HG03175 (cell line): ENCODE results near the gene ERBB3.
"Not testable (repeated sequence)": the region's sequence is repeated elsewhere in the genome, so short reads cannot be mapped to it uniquely, and the experiment has no call there.

Source experiments
- ATAC-seq: cut with Tn5 transposase; IDR thresholded peaks from one replicate; pipeline ENCODE4 v1.9.1; 2021; ENCODE audit warnings: mild to moderate bottlenecking, moderate library complexity; ENCODE audit not compliant: unreplicated experiment

Gene ERBB3

DNA sequence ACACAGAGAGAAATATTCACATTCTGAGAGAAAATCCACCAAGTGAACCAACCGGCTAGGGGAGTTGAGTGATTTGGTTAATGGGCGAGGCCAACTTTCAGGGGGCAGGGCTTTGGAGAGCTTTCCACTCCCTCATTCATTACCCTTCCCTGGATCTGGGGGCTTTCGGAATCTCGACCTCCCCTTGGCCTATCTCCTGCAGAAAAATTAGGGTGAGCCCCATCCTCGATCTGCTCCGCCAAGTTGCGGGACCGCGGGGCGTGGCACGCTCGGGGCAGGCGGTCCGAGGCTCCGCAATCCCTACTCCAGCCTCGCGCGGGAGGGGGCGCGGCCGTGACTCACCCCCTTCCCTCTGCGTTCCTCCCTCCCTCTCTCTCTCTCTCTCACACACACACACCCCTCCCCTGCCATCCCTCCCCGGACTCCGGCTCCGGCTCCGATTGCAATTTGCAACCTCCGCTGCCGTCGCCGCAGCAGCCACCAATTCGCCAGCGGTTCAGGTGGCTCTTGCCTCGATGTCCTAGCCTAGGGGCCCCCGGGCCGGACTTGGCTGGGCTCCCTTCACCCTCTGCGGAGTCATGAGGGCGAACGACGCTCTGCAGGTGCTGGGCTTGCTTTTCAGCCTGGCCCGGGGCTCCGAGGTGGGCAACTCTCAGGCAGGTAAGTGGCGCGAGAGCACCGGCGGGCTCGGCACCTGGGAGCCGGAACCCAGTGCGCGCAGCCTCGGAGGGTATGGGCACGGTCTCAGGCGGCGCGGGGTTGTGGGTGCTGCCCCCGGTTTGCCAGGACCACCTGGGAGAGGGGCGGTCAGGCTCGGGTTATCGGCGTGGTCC, at the start of gene ERBB3:
Gene ERBB3, plus strand, starts transcription at position 443 of the 833 bp plus-strand sequence. Its CDS starts 136 bp downstream, at position 579.
- ATAC-seq: no peak

DNA sequence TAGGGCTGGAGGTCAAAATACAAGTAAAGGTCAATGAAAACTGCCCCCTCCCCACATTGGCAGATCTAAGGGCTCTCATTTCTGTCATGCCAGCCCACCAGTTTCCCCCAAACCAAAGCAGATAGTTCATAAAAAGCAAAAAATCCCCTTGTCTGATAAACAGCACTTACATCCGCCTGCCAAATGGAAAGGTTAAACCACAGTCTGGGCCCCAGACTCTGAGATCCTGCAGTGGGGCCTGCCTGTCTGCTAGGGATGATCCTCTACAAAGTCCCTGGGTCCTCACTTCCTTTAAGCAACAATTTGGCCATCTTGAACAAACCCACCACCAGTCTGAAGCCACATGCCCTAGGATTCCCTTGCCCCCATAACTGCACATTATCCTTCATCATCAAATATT, 48.0 kb upstream of the ERBB3 start:
- ATAC-seq: no peak

- ATAC-seq: no peak
Observed at GRCh38 chr12:56034586-56035332, 45.2 kb upstream of the ERBB3 start.

DNA sequence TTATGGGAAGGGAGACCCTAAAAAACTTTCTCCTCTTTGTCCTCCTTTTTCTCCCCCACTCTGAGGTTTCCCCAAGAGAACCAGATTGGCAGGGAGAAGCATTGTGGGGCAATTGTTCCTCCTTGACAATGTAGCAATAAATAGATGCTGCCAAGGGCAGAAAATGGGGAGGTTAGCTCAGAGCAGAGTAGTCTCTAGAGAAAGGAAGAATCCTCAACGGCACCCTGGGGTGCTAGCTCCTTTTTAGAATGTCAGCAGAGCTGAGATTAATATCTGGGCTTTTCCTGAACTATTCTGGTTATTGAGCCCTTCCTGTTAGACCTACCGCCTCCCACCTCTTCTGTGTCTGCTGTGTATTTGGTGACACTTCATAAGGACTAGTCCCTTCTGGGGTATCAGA, 42.8 kb upstream of the ERBB3 start:
- no peak for ATAC-seq

GRCh38 chr12:56038022-56038655, 41.8 kb upstream of the ERBB3 start:
- ATAC-seq: no peak

GRCh38 chr12:56040151-56040550, 39.8 kb upstream of the ERBB3 start:
- ATAC-seq: no peak

GRCh38 chr12:56040963-56041551, 38.9 kb upstream of the ERBB3 start:
- ATAC-seq: peak; percentile 10

DNA sequence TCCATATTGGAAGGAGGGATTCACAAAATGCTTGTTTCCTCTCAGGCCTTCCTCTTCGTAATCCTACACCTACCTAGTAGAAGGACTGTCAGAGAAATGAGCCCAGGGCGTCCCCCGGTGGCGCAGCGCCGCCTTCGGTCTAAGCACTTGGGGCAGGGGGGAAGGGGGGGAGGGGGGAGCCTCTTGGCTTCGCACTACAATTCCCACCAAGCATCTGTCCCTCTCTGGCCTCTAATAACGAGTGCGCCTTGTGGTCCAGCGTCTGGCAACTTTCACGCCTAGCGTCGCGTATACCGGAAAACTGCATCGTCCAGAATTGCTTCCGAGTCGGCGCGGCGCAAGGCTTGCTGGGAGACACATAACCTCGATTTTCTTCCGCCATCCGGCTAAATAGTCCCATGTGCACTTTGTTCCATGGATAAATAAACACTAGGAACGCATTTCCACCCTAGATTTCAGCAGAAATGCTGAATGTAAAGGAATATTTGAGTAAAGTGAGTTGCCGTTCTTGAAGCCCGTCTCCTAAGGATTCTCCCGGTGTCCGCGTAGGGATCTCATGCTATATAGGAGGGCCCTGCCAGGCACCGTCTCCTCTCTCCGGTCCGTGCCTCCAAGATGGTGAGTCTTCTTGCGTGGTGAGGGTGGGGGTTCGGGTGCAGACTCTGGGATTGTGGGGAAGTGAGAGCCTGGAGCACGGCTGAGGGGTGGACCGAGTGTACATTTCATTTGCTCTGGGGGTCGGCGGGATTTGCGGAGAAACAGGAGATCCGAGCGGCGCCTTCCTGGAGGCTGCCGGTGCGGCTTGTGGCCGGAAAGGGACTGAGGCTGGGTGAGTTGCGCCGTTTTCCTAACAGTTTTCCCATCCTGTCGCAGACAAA, 38.2 kb upstream of the ERBB3 start, which contains the start of gene RPS26:
Gene RPS26, plus strand, starts transcription at position 367 of the 878 bp plus-strand sequence. Its CDS starts 249 bp downstream, at position 616.
- peak; percentile 95 for ATAC-seq

DNA sequence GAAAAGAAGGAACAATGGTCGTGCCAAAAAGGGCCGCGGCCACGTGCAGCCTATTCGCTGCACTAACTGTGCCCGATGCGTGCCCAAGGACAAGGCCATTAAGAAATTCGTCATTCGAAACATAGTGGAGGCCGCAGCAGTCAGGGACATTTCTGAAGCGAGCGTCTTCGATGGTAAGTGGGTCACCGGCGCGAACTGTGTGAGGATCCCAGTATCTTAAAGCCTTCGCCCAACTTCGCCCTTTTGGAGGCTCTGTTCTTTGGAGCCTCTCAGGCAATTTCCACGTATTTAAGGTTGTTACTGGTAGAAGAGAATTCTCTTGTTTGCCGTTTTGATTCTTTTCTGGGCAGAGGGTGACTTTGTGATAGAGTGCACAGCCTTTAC, 37.5 kb upstream of the ERBB3 start:
- ATAC-seq: not testable (repeated sequence)

DNA sequence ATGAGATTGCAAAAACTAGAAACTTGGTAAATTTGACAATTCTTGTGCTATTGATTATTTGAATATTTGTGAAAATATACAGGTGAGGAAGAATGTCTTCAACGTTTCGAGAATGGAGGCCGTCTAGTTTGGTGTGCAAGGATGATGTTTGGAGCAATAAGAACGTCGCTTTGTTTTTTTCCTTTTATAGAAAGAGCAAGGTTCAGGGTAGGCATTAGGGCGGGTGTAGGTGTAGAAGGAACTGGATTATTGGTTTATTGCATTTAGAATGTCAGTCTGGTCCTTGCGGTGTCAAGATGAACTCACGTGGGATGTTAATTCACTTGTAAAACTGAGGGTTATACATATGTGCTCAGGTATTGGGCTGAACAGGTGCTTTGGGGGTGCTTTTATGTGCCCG, 37.1 kb upstream of the ERBB3 start:
- no peak for ATAC-seq

- ATAC-seq: no peak
Observed at GRCh38 chr12:56046027-56046780, 33.8 kb upstream of the ERBB3 start.

DNA sequence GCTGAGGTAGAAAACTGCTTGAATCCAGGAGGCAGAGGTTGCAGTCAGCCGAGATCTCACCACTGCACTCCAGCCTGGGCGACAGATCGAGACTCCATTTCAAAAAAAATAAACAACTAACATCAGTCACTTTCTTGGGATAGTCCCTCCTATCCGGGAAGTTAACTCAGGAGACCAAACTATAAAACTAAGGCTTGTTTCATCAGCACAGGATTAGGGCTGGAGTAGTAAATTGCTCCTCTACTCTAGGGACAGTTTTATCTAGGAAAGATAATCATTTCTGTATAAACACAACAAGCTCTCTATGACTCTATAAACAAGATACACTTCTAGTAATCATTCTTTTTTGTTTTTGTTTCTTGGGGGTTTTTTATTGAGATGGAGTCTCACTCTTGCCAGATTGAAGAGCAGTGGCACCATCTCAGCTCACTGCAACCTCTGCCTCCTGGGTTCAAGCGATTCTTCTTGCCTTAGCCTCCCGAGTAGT, 26.5 kb upstream of the ERBB3 start:
- ATAC-seq: no peak

DNA sequence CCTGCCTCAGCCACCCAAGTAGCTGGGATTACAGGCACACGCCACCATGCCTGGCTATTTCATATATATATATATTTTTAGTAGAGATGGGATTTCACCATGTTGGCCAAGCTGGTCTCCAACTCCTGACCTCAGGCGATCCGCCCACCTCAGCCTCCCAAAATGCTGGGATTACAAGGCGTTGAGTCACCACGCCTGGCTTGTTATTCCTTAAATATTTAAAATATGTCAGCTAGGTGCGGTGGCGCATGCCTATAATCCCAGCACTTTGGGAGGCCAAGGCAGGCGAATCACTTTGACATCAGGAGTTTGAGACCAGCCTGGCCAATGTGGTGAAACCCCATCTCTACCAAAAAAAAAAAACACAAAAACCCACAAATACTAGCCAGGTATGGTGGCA, 20.0 kb upstream of the ERBB3 start:
- ATAC-seq: not testable (repeated sequence)

DNA sequence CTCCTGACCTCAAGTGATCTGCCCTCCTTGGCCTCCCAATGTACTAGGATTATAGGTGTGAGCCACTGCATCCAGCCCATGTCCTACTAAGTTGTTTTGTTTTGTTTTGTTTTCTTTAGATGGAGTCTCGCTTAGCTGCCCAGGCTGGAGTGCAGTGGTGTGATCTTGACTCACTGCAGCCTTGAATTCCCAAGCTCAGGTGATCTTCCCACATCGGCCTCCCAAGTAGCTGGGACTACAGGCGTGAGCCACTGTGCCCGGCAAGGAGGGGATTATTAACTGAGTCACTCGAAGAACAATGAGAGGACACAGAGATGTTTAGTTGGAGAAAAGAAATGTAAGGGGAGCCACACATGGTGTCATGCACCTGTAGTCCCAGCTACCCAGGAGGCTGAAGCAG, 18.0 kb upstream of the ERBB3 start:
- no peak for ATAC-seq

GRCh38 chr12:56062996-56063395, 17.0 kb upstream of the ERBB3 start:
- ATAC-seq: no peak

GRCh38 chr12:56071648-56072047, 8.3 kb upstream of the ERBB3 start:
- no peak for ATAC-seq

- ATAC-seq: no peak
Observed at GRCh38 chr12:56074396-56074795, 5.6 kb upstream of the ERBB3 start.

DNA sequence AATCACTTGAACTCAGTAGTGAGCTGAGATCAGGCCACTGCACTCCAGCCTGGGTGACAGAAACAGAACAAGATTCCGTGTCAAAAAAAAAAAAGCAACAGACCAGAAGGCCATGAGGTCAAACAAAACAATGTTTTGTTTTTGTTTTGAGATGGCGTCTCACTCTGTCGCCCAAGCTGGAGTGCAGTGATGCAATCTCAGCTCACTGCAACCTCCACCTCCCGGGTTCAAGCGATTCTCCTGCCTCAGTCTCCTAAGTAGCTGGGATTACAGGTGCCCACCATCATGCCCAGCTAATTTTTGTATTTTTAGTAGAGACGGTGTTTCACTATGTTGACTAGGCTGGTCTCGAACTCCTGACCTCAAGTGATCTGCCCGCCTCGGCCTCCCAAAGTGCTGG, 2.0 kb upstream of the ERBB3 start:
- not testable (repeated sequence) for ATAC-seq

- ATAC-seq: no peak
Observed at GRCh38 chr12:56078427-56078826, 1.5 kb upstream of the ERBB3 start.
